Neural cell (in vitro differentiated cells): ENCODE measurements around the gene POM121C.
"Not testable (repeated sequence)": the region's sequence is repeated elsewhere in the genome, so short reads cannot be mapped to it uniquely, and the experiment has no call there.

Experiments
- POLR2AphosphoS5 ChIP-seq: IDR thresholded peaks from 2 replicates; pipeline ENCODE4 v1.6.1; 2012
- RAD21 ChIP-seq: fragments of 450-650 bp; conservative IDR thresholded peaks from 2 replicates; pipeline ENCODE4 v1.6.1; 2014; ENCODE audit warnings: antibody characterized with exemption, mild to moderate bottlenecking, moderate library complexity
- TF ChIP-seq, protein P1 (sequence below): fragments of 450-650 bp; IDR thresholded peaks from 2 replicates; pipeline ENCODE4 v1.5.1; 2014; ENCODE audit warnings: antibody characterized with exemption, mild to moderate bottlenecking, moderate library complexity; ENCODE audit not compliant: poor library complexity, severe bottlenecking

DNA sequence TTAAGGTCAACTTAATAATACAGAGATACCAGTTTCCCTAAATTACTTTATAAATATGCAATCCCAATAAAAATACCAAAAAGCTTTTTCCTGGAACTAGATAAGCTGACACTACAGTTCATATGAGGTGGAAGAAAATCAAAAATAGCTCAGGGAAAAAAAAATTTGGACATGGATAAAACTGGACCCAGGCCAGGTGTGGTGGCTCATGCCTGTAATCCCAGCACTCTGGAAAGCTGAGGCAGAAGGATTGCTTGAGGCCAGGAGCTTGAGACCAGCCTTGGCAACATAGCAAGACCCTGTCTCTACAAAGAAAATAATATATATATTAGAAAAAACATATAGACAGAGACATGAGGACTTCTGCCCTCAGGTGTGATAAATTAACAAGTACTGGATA lies 8.6 kb downstream of the POM121C start:
- TF ChIP-seq, protein P1, sequence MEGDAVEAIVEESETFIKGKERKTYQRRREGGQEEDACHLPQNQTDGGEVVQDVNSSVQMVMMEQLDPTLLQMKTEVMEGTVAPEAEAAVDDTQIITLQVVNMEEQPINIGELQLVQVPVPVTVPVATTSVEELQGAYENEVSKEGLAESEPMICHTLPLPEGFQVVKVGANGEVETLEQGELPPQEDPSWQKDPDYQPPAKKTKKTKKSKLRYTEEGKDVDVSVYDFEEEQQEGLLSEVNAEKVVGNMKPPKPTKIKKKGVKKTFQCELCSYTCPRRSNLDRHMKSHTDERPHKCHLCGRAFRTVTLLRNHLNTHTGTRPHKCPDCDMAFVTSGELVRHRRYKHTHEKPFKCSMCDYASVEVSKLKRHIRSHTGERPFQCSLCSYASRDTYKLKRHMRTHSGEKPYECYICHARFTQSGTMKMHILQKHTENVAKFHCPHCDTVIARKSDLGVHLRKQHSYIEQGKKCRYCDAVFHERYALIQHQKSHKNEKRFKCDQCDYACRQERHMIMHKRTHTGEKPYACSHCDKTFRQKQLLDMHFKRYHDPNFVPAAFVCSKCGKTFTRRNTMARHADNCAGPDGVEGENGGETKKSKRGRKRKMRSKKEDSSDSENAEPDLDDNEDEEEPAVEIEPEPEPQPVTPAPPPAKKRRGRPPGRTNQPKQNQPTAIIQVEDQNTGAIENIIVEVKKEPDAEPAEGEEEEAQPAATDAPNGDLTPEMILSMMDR: not testable (repeated sequence)
- not testable (repeated sequence) for TF ChIP-seq POLR2AphosphoS5, RAD21
